IPS DF 6.9 (cell line): ENCODE results near the gene POLR2J3.
"Not testable (repeated sequence)": the region's sequence is repeated elsewhere in the genome, so short reads cannot be mapped to it uniquely, and the experiment has no call there.

ENCODE experiments used
- DNase-seq: peaks from one replicate; pipeline ENCODE4 v3.0.0-alpha.2; 2013; ENCODE audit warnings: low read depth, low spot score
- H3K27ac ChIP-seq: one replicate; pipeline ENCODE4 v1.5.1; 2013; ENCODE audit warnings: low read length, control low read depth
- H3K27me3 ChIP-seq: 2 replicates; pipeline ENCODE4 v1.6.1; 2013; ENCODE audit warnings: mild to moderate bottlenecking, low read length; ENCODE audit not compliant: control insufficient read depth, insufficient read depth
- H3K36me3 ChIP-seq: 2 replicates; pipeline ENCODE4 v1.6.1; 2013; ENCODE audit warnings: low read length; ENCODE audit not compliant: control insufficient read depth, insufficient read depth
- H3K4me1 ChIP-seq: 2 replicates; pipeline ENCODE4 v1.6.1; 2013; ENCODE audit warnings: low read length; ENCODE audit not compliant: control insufficient read depth, insufficient read depth
- H3K4me3 ChIP-seq: 2 replicates; pipeline ENCODE4 v1.5.1; 2013; ENCODE audit warnings: mild to moderate bottlenecking, low read length
- H3K9me3 ChIP-seq: 2 replicates; pipeline ENCODE4 v1.6.1; 2013; ENCODE audit warnings: low read length, inconsistent platforms; ENCODE audit not compliant: control insufficient read depth, insufficient read depth
- WGBS: extraction: QIAGEN DNeasy Blood & Tissue Kit; methylation state at CpG from one replicate; pipeline ENCODE4 v1.1.7; 2013; ENCODE audit warnings: mixed read lengths, missing lambda C conversion rate; ENCODE audit not compliant: insufficient read length, insufficient coverage; 5-methylcytosine and 5-hydroxymethylcytosine counted together

POLR2J3 gene

GRCh38 chr7:102572261-102573239, at the start of gene POLR2J3:
POLR2J3 (minus strand) TSS chr7:102572583; CDS start chr7:102572521, 62 bp downstream.
- not testable (repeated sequence) for H3K27ac ChIP-seq, H3K36me3 ChIP-seq

GRCh38 chr7:102618122-102618521, 45.7 kb upstream of the POLR2J3 start:
- not testable (repeated sequence) for DNase-seq, H3K9me3 ChIP-seq, H3K27me3 ChIP-seq, H3K4me3 ChIP-seq, H3K4me1 ChIP-seq, H3K36me3 ChIP-seq, H3K27ac ChIP-seq
- no CpG with 5 or more reads among the region's 8 CpGs for WGBS

More at GRCh38 chr7:102572261-102573239, at the start of gene POLR2J3:
- WGBS: no CpG with 5 or more reads among the region's 64 CpGs
- not testable (repeated sequence) for H3K27me3 ChIP-seq, H3K4me1 ChIP-seq, H3K9me3 ChIP-seq
- DNase-seq: peak; percentile 61
- H3K4me3 ChIP-seq: peak within 1 kb of the TSS; percentile 68

GRCh38 chr7:102616507-102617125, 44.2 kb upstream of the POLR2J3 start, which contains the start of gene RASA4:
RASA4 (minus strand) TSS chr7:102616756; CDS start chr7:102616689, 67 bp downstream.
- not testable (repeated sequence) for H3K9me3 ChIP-seq, H3K27me3 ChIP-seq, H3K27ac ChIP-seq, H3K4me1 ChIP-seq, DNase-seq, H3K36me3 ChIP-seq
- peak within 1 kb of the TSS; percentile 32; the same call in 1 of the 2 replicates for H3K4me3 ChIP-seq
- no CpG with 5 or more reads among the region's 62 CpGs for WGBS

GRCh38 chr7:102615930-102616329, 43.5 kb upstream of the POLR2J3 start:
- not testable (repeated sequence) for H3K27me3 ChIP-seq, H3K27ac ChIP-seq, H3K36me3 ChIP-seq, H3K9me3 ChIP-seq, DNase-seq, H3K4me1 ChIP-seq, H3K4me3 ChIP-seq
- WGBS: no CpG with 5 or more reads among the region's 10 CpGs

GRCh38 chr7:102614873-102615272, 42.5 kb upstream of the POLR2J3 start:
- not testable (repeated sequence) for H3K4me3 ChIP-seq, H3K9me3 ChIP-seq, H3K27ac ChIP-seq, DNase-seq, H3K27me3 ChIP-seq, H3K36me3 ChIP-seq, H3K4me1 ChIP-seq
- WGBS: no CpG with 5 or more reads among the region's 3 CpGs

GRCh38 chr7:102614346-102614697, 41.9 kb upstream of the POLR2J3 start:
- no CpG with 5 or more reads among the region's 4 CpGs for WGBS
- not testable (repeated sequence) for H3K27me3 ChIP-seq, H3K4me1 ChIP-seq, H3K27ac ChIP-seq, H3K4me3 ChIP-seq, DNase-seq, H3K36me3 ChIP-seq, H3K9me3 ChIP-seq

GRCh38 chr7:102613575-102614345, 41.4 kb upstream of the POLR2J3 start:
- H3K4me1 ChIP-seq, H3K36me3 ChIP-seq, H3K27me3 ChIP-seq, H3K27ac ChIP-seq, H3K9me3 ChIP-seq, DNase-seq, H3K4me3 ChIP-seq: not testable (repeated sequence)
- no CpG with 5 or more reads among the region's 15 CpGs for WGBS

GRCh38 chr7:102611675-102612325, 39.4 kb upstream of the POLR2J3 start:
- no CpG with 5 or more reads among the region's 10 CpGs for WGBS
- not testable (repeated sequence) for H3K4me3 ChIP-seq, H3K36me3 ChIP-seq, H3K9me3 ChIP-seq, DNase-seq, H3K4me1 ChIP-seq, H3K27me3 ChIP-seq, H3K27ac ChIP-seq

GRCh38 chr7:102611013-102611674, 38.8 kb upstream of the POLR2J3 start:
- not testable (repeated sequence) for H3K27me3 ChIP-seq, DNase-seq, H3K27ac ChIP-seq, H3K9me3 ChIP-seq, H3K4me1 ChIP-seq, H3K4me3 ChIP-seq, H3K36me3 ChIP-seq
- WGBS: no CpG with 5 or more reads among the region's 30 CpGs
